Tibial artery (tissue), 4 donors: ENCODE measurements around the gene C2orf68.
"Not testable (repeated sequence)": the region's sequence is repeated elsewhere in the genome, so short reads cannot be mapped to it uniquely, and the experiment has no call there.

Source experiments
- DNase-seq, 2 donors: peaks; one replicate each; pipeline ENCODE4 v3.0.0-alpha.2; 2019
- H3K27ac ChIP-seq, 2 donors: fragments of 200-600 bp; sonication (generic) in 1 of 2; 1 replicate in 1 of 2; 2 replicates in 1 of 2; pipeline ENCODE4 v1.5.1; 2018 to 2019; ENCODE audit warnings: mild to moderate bottlenecking in 1 of 2
- H3K27me3 ChIP-seq, 2 donors: fragments of 200-600 bp; sonication (generic) in 1 of 2; one replicate each; pipeline versions ENCODE4 v1.5.1 to v1.6.0; 2016 to 2019
- H3K36me3 ChIP-seq, 3 donors: fragments of 200-600 bp; sonication (generic) in 2 of 3; one replicate each; pipeline ENCODE4 v1.5.1; 2016 to 2019; ENCODE audit warnings: mild to moderate bottlenecking in 2 of 3
- H3K4me1 ChIP-seq, 4 donors: fragments of 200-600 bp; sonication (generic) in 2 of 4; 1 replicate in 3 of 4; 2 replicates in 1 of 4; pipeline ENCODE4 v1.5.1; 2016 to 2019
- H3K4me3 ChIP-seq, 2 donors: fragments of 200-600 bp; sonication (generic) in 1 of 2; 1 replicate in 1 of 2; 2 replicates in 1 of 2; pipeline ENCODE4 v1.5.1; 2018 to 2019; ENCODE audit warnings: mild to moderate bottlenecking in 2 of 2
- H3K9me3 ChIP-seq, 3 donors: fragments of 200-600 bp; sonication (generic) in 1 of 3; one replicate each; pipeline ENCODE4 v1.5.1; 2016 to 2019
- CTCF ChIP-seq, 2 experiments: fragments of 200-600 bp in 1 of 2; fragments of 450-650 bp in 1 of 2; IDR thresholded peaks; one replicate each; pipeline ENCODE4 v1.5.1; 2017 to 2019; ENCODE audit warnings: antibody characterized with exemption in 2 of 2, mild to moderate bottlenecking in 1 of 2, moderate library complexity in 1 of 2
- intact Hi-C: fragments of 100-400 bp; cut with DNase I; formaldehyde crosslinking; loops from one replicate; pipeline ENCODE4 v1.15.0; 2023; ENCODE audit warnings: low total_unique reads

Gene C2orf68

GRCh38 chr2:85623991-85624390 is 12.1 kb upstream of the C2orf68 start:
- Histone ChIP-seq H3K4me1 (peaks cover 0 to under 1% (median under 1%) of the 10 kb centered on the region in 4 donors), H3K9me3 (no peaks in the 10 kb centered on the region), H3K36me3 (peaks cover 77 to 98% (median 94%) of the 10 kb centered on the region in 3 donors), H3K4me3 (no peak overlapping the region), H3K27ac (no peak overlapping the region), H3K27me3 (no peaks in the 10 kb centered on the region)
- no peak for TF ChIP-seq CTCF (IDR thresholded peaks at IDR 0.05)
- intact Hi-C loops, result no loop called here
- no peak for DNase-seq

GRCh38 chr2:85621338-85621737 is 9.5 kb upstream of the C2orf68 start:
- H3K27me3 ChIP-seq, result no peaks in the 10 kb centered on the region
- no peak overlapping the region for H3K4me3 ChIP-seq
- no peak for TF ChIP-seq CTCF (IDR thresholded peaks at IDR 0.05)
- H3K27ac ChIP-seq, result no peak overlapping the region
- no peak for DNase-seq
- no peaks in the 10 kb centered on the region for H3K9me3 ChIP-seq
- peaks cover 59 to 75% (median 70%) of the 10 kb centered on the region in 3 donors for H3K36me3 ChIP-seq
- intact Hi-C loops, result no loop called here
- peaks cover 0 to 25% (median 15%) of the 10 kb centered on the region in 4 donors for H3K4me1 ChIP-seq

GRCh38 chr2:85619617-85620016 is 7.8 kb upstream of the C2orf68 start:
- Histone ChIP-seq H3K27ac (no peak overlapping the region), H3K4me3 (no peak overlapping the region), H3K27me3 (no peaks in the 10 kb centered on the region), H3K9me3 (no peaks in the 10 kb centered on the region), H3K36me3 (peaks cover 42 to 58% (median 55%) of the 10 kb centered on the region in 3 donors), H3K4me1 (peaks cover 0 to 32% (median 15%) of the 10 kb centered on the region in 4 donors)
- intact Hi-C loops, result no loop called here
- no peak for TF ChIP-seq CTCF (IDR thresholded peaks at IDR 0.05)
- no peak for DNase-seq

GRCh38 chr2:85617723-85618122 is 5.9 kb upstream of the C2orf68 start:
- H3K4me3 ChIP-seq, intact Hi-C loops, H3K9me3 ChIP-seq, H3K27ac ChIP-seq, H3K27me3 ChIP-seq, DNase-seq: not testable (repeated sequence)
- Histone ChIP-seq H3K4me1 (peaks cover 0 to 32% (median 15%) of the 10 kb centered on the region in 4 donors), H3K36me3 (peaks cover 23 to 41% (median 38%) of the 10 kb centered on the region in 3 donors)

GRCh38 chr2:85615413-85615728 is 3.5 kb upstream of the C2orf68 start:
- DNase-seq, result no peak
- Histone ChIP-seq H3K27me3 (no peaks in the 10 kb centered on the region), H3K9me3 (no peaks in the 10 kb centered on the region), H3K36me3 (peaks cover 4 to 18% (median 17%) of the 10 kb centered on the region in 3 donors), H3K4me1 (peaks cover 0 to 46% (median 23%) of the 10 kb centered on the region in 4 donors), H3K4me3 (peak overlapping the region; percentile 82 to 90), H3K27ac (peak overlapping the region; percentile 84 to 87)
- TF ChIP-seq CTCF (IDR thresholded peaks at IDR 0.05), result no peak
- intact Hi-C loops, result no loop called here

GRCh38 chr2:85614757-85615156 is 2.9 kb upstream of the C2orf68 start:
- H3K27me3 ChIP-seq, H3K4me3 ChIP-seq, H3K27ac ChIP-seq, H3K9me3 ChIP-seq, intact Hi-C loops, DNase-seq: not testable (repeated sequence)
- Histone ChIP-seq H3K36me3 (peaks cover 0 to 17% (median 11%) of the 10 kb centered on the region in 3 donors), H3K4me1 (peaks cover 0 to 52% (median 29%) of the 10 kb centered on the region in 4 donors)
